H9 (cell line): ENCODE data around the gene FNDC3A. TPM values are rescaled to one million over a fixed set of nuclear protein-coding genes. Genes with fewer than 3 reads are reported as not detected.

Experiments used
- DNase-seq: peaks from one replicate; pipeline ENCODE4 v3.0.0-alpha.2; 2017
- H2AFZ ChIP-seq: one replicate; pipeline ENCODE4 v1.6.1; 2013; ENCODE audit warnings: mild to moderate bottlenecking, low read length, control low read depth, moderate library complexity
- H2AK5ac ChIP-seq: 2 replicates; pipeline ENCODE4 v1.6.1; 2013; ENCODE audit warnings: low read length, control low read depth, mixed read lengths; ENCODE audit not compliant: insufficient read length
- H2BK120ac ChIP-seq: one replicate; pipeline ENCODE4 v1.6.1; 2013; ENCODE audit warnings: low read depth, mild to moderate bottlenecking, low read length, control low read depth, inconsistent platforms; ENCODE audit not compliant: poor library complexity, severe bottlenecking
- H2BK12ac ChIP-seq: 2 replicates; pipeline ENCODE4 v1.6.1; 2013; ENCODE audit warnings: low read length, control low read depth, mixed read lengths, low read depth; ENCODE audit not compliant: insufficient read length
- H2BK15ac ChIP-seq: 2 replicates; pipeline ENCODE4 v1.6.1; 2013; ENCODE audit warnings: low read depth, low read length, control low read depth
- H2BK20ac ChIP-seq: one replicate; pipeline ENCODE4 v1.6.1; 2013; ENCODE audit warnings: low read depth, mild to moderate bottlenecking, low read length, control low read depth, inconsistent platforms; ENCODE audit not compliant: poor library complexity, severe bottlenecking
- H2BK5ac ChIP-seq: 2 replicates; pipeline ENCODE4 v1.6.1; 2013; ENCODE audit warnings: low read length, control low read depth, mixed read lengths; ENCODE audit not compliant: insufficient read length
- H3K14ac ChIP-seq: 2 replicates; pipeline ENCODE4 v1.6.1; 2013; ENCODE audit warnings: low read length, control low read depth; ENCODE audit not compliant: insufficient read depth
- H3K18ac ChIP-seq: 2 replicates; pipeline ENCODE4 v1.6.1; 2013; ENCODE audit warnings: low read depth, mild to moderate bottlenecking, mixed read lengths, low read length, control low read depth; ENCODE audit not compliant: insufficient read length
- H3K23ac ChIP-seq: 2 replicates; pipeline ENCODE4 v1.6.1; 2013; ENCODE audit warnings: low read length, control low read depth, mixed read lengths, low read depth; ENCODE audit not compliant: insufficient read length
- H3K23me2 ChIP-seq: 2 replicates; pipeline ENCODE4 v1.6.1; 2013; ENCODE audit warnings: low read depth, mild to moderate bottlenecking, mixed read lengths, low read length, control low read depth; ENCODE audit not compliant: insufficient read length, poor library complexity, severe bottlenecking
- H3K27ac ChIP-seq: 2 replicates; pipeline ENCODE4 v1.5.1; 2013; ENCODE audit warnings: low read length, control low read depth, mixed read lengths, low read depth; ENCODE audit not compliant: insufficient read length
- H3K27me3 ChIP-seq: 2 replicates; pipeline ENCODE4 v1.6.1; 2013; ENCODE audit warnings: low read length, control low read depth, inconsistent platforms; ENCODE audit not compliant: insufficient read depth
- H3K4ac ChIP-seq: 2 replicates; pipeline ENCODE4 v1.6.1; 2013; ENCODE audit warnings: low read depth, mild to moderate bottlenecking, control low read depth, inconsistent platforms, low read length, moderate library complexity
- H3K4me1 ChIP-seq: 2 replicates; pipeline ENCODE4 v1.6.1; 2013; ENCODE audit warnings: low read length, control low read depth, inconsistent platforms; ENCODE audit not compliant: insufficient read depth
- H3K4me2 ChIP-seq: 2 replicates; pipeline ENCODE4 v1.6.1; 2013; ENCODE audit warnings: low read length, control low read depth, mixed read lengths; ENCODE audit not compliant: insufficient read length, insufficient read depth
- H3K56ac ChIP-seq: 2 replicates; pipeline ENCODE4 v1.6.1; 2013; ENCODE audit warnings: low read depth, mild to moderate bottlenecking, mixed read lengths, low read length, control low read depth; ENCODE audit not compliant: insufficient read length
- H3K79me1 ChIP-seq: 2 replicates; pipeline ENCODE4 v1.6.1; 2013; ENCODE audit warnings: low read depth, mild to moderate bottlenecking, moderate library complexity, low read length, control low read depth, inconsistent platforms; ENCODE audit not compliant: insufficient read depth, poor library complexity, severe bottlenecking
- H3K79me2 ChIP-seq: 2 replicates; pipeline ENCODE4 v1.6.1; 2013; ENCODE audit warnings: low read length, control low read depth, inconsistent platforms; ENCODE audit not compliant: insufficient read depth
- H3K9ac ChIP-seq: 2 replicates; pipeline ENCODE4 v1.6.1; 2013; ENCODE audit warnings: low read length, control low read depth, mixed read lengths; ENCODE audit not compliant: insufficient read length; ENCODE audit errors: extremely low read depth
- H3K9me3 ChIP-seq: one replicate; pipeline ENCODE4 v1.6.1; 2013; ENCODE audit warnings: low read depth, low read length, inconsistent platforms; ENCODE audit not compliant: control insufficient read depth
- H3T11ph ChIP-seq: one replicate; pipeline ENCODE4 v1.6.1; 2013; ENCODE audit warnings: mild to moderate bottlenecking, low read length, control low read depth, inconsistent platforms
- H4K20me1 ChIP-seq: one replicate; pipeline ENCODE4 v1.6.1; 2013; ENCODE audit not compliant: control insufficient read depth, insufficient read length, insufficient read depth
- H4K5ac ChIP-seq: 2 replicates; pipeline ENCODE4 v1.6.1; 2013; ENCODE audit warnings: low read depth, mild to moderate bottlenecking, mixed read lengths, low read length, control low read depth; ENCODE audit not compliant: insufficient read length
- H4K8ac ChIP-seq: replicated peaks from 2 replicates; pipeline ENCODE4 v1.6.1; 2013; ENCODE audit warnings: low read length, control low read depth, mixed read lengths, low read depth; ENCODE audit not compliant: insufficient read length
- H4K91ac ChIP-seq: 2 replicates; pipeline ENCODE4 v1.6.1; 2013; ENCODE audit warnings: low read depth, mild to moderate bottlenecking, moderate library complexity, mixed read lengths, low read length, control low read depth; ENCODE audit not compliant: insufficient read length
- H3K27ac Mint-ChIP-seq, 3 experiments: 2 replicates in 2 of 3; 3 replicates in 1 of 3; pipeline ENCODE4 v1.8.0; 2020 to 2021; ENCODE audit warnings: mixed read lengths in 3 of 3, mild to moderate bottlenecking in 1 of 3, moderate library complexity in 1 of 3
- H3K27me3 Mint-ChIP-seq: 2 replicates; pipeline ENCODE4 v1.8.0; 2021; ENCODE audit warnings: low read depth, mild to moderate bottlenecking, moderate library complexity, mixed read lengths
- H3K36me3 Mint-ChIP-seq, 3 experiments: 2 replicates in 2 of 3; 3 replicates in 1 of 3; pipeline ENCODE4 v1.8.0; 2020 to 2021; ENCODE audit warnings: low read depth in 3 of 3, mixed read lengths in 3 of 3; ENCODE audit not compliant: insufficient read depth in 1 of 3
- H3K4me1 Mint-ChIP-seq, 2 experiments: 2 replicates each; pipeline ENCODE4 v1.8.0; 2020; ENCODE audit warnings: mixed read lengths in 2 of 2
- H3K4me3 Mint-ChIP-seq, 2 experiments: 2 replicates in 1 of 2; 3 replicates in 1 of 2; pipeline ENCODE4 v1.8.0; 2020 to 2021; ENCODE audit warnings: mild to moderate bottlenecking in 2 of 2, mixed read lengths in 2 of 2, moderate library complexity in 1 of 2
- H3K9me3 Mint-ChIP-seq, 2 experiments: 2 replicates in 1 of 2; 3 replicates in 1 of 2; pipeline ENCODE4 v1.8.0; 2020; ENCODE audit warnings: mild to moderate bottlenecking in 2 of 2, mixed read lengths in 2 of 2, moderate library complexity in 1 of 2
- CTCF ChIP-seq: fragments of 200-600 bp; sonication (generic); conservative IDR thresholded peaks from 3 replicates; pipeline ENCODE4 v1.8.0; 2021; ENCODE audit warnings: antibody characterized with exemption, mild to moderate bottlenecking
- WGBS: extraction: QIAGEN DNeasy Blood & Tissue Kit; methylation state at CpG from one replicate; pipeline ENCODE4 v1.1.7; 2013; ENCODE audit warnings: missing lambda C conversion rate, low lambda C conversion rate, mixed read lengths; ENCODE audit not compliant: insufficient read length; ENCODE audit errors: extremely low coverage; 5-methylcytosine and 5-hydroxymethylcytosine counted together
- total RNA-seq: library from RNA; stranded (reverse); gene quantifications from 2 replicates; pipeline ENCODE4 v1.2.1, GENCODE V29; 2021

Gene FNDC3A
- total RNA-seq, 1 experiment from 2014 or later = 27.4 TPM

- no peak overlapping the region for H3K27ac ChIP-seq
- H3K18ac ChIP-seq = no peak overlapping the region
- Mint-ChIP-seq H3K4me1 (peaks cover 18 to 27% of the 10 kb centered on the region in 2 experiments), H3K27me3 (peaks cover 96% of the 10 kb centered on the region), H3K9me3 (peaks cover 0 to 5% of the 10 kb centered on the region in 2 experiments; a peak in 2 of 5 replicates), H3K27ac (no peak overlapping the region), H3K36me3 (peaks cover 0 to 5% (median 0%) of the 10 kb centered on the region in 3 experiments; a peak in 3 of 7 replicates), H3K4me3 (peak overlapping the region; percentile 53 to 79)
- H2BK120ac ChIP-seq = no peak overlapping the region
- H3K79me2 ChIP-seq = no peaks in the 10 kb centered on the region
- H3K4ac ChIP-seq = no peak overlapping the region
- no CpG with 5 or more reads among the region's 73 CpGs for WGBS
- H3K9ac ChIP-seq = no peak overlapping the region
- peak overlapping the region; percentile 38 for H3K4me2 ChIP-seq
- H4K8ac ChIP-seq = no peak overlapping the region
- no peak overlapping the region for H3T11ph ChIP-seq
- no peak overlapping the region for H2AFZ ChIP-seq
- no peaks in the 10 kb centered on the region for H3K9me3 ChIP-seq
- H4K5ac ChIP-seq = no peak overlapping the region
- no peak overlapping the region for H2BK20ac ChIP-seq
- no peak overlapping the region for H3K14ac ChIP-seq
- H2BK5ac ChIP-seq = no peak overlapping the region
- H4K20me1 ChIP-seq = no peaks in the 10 kb centered on the region
- no peak overlapping the region for H2BK15ac ChIP-seq
- DNase-seq = peak; percentile 41
- peaks cover 67% of the 10 kb centered on the region for H3K27me3 ChIP-seq
- H3K23ac ChIP-seq = no peak overlapping the region
- H3K23me2 ChIP-seq = peaks cover 13% of the 10 kb centered on the region
- no peaks in the 10 kb centered on the region; the same call in 1 of the 2 replicates for H3K4me1 ChIP-seq
- H3K56ac ChIP-seq = no peak overlapping the region
- no peak overlapping the region for H2AK5ac ChIP-seq
- no peak for TF ChIP-seq CTCF
- no peaks in the 10 kb centered on the region for H3K79me1 ChIP-seq
- no peak overlapping the region for H4K91ac ChIP-seq
- no peak overlapping the region for H2BK12ac ChIP-seq
Measured at GRCh38 chr13:49220856-49221589, 245.3 kb downstream of the FNDC3A start.
